Gastrocnemius medialis (tissue), 4 donors: ENCODE results near the gene CTTNBP2.

Source experiments
- CTCF ChIP-seq, 5 experiments: fragments of 450-650 bp in 3 of 5; fragments of 200-600 bp in 2 of 5; sonication (generic) in 2 of 5; IDR thresholded peaks in 4 of 5; conservative IDR thresholded peaks in 1 of 5; 1 replicate in 4 of 5; 2 replicates in 1 of 5; pipeline ENCODE4 v1.5.1; 2016 to 2019; ENCODE audit warnings: antibody characterized with exemption in 5 of 5, mild to moderate bottlenecking in 3 of 5, moderate library complexity in 3 of 5
- POLR2A ChIP-seq, 2 donors: fragments of 450-650 bp; IDR thresholded peaks; one replicate each; pipeline ENCODE4 v1.6.1; 2017; ENCODE audit warnings: antibody characterized with exemption in 2 of 2, mild to moderate bottlenecking in 2 of 2, moderate library complexity in 2 of 2

DNA sequence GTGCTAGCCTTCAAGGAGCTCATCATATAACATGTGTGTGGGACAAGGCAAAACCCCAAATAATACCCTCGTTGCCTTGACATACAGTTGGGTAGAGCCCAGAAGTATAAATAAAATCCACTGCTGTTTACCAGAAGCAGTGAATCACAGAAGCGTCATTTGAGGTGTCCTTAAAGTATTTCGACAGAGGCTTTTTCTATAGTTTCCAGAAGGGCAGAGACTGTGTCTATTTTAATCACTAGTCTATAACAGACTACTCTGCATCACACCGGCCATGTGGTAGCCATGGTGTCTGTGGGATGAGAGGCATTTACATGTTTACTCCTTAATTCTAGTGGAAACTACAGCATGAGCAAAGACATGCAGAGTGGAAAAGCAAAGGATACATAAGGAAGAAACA is 131.3 kb downstream of the CTTNBP2 start:
- TF ChIP-seq CTCF (IDR thresholded peaks at IDR 0.05 in 4 of 5, conservative IDR thresholded peaks at IDR 0.05 in 1 of 5) (no peak), POLR2A (IDR thresholded peaks at IDR 0.05) (no peak)
